DND-41 (cell line): ENCODE data around the gene MIPOL1.

ENCODE experiments used
- ATAC-seq: fragments of 200-7000 bp; cut with Tn5 transposase; 3 replicates; pipeline ENCODE4 v1.9.1; 2021; ENCODE audit warnings: low read depth; ENCODE audit not compliant: insufficient read depth
- DNase-seq: peaks from one replicate; pipeline ENCODE4 v3.0.0-alpha.2; 2020
- H2AFZ ChIP-seq: 2 replicates; pipeline ENCODE4 v1.6.0; 2012; ENCODE audit warnings: low read depth, low read length
- H3K27ac ChIP-seq: 2 replicates; pipeline ENCODE4 v1.5.1; 2012; ENCODE audit warnings: low read length, inconsistent platforms
- H3K27me3 ChIP-seq: fragments of 200-600 bp; sonication (generic); 2 replicates; pipeline ENCODE4 v1.6.0; 2012; ENCODE audit warnings: low read length, mild to moderate bottlenecking, inconsistent platforms; ENCODE audit not compliant: insufficient read depth, poor library complexity
- H3K36me3 ChIP-seq: 2 replicates; pipeline ENCODE4 v1.5.1; 2012; ENCODE audit warnings: low read length, inconsistent platforms; ENCODE audit not compliant: insufficient read depth
- H3K4me1 ChIP-seq: 2 replicates; pipeline ENCODE4 v1.5.1; 2012; ENCODE audit warnings: mild to moderate bottlenecking, low read length; ENCODE audit not compliant: insufficient read depth
- H3K4me2 ChIP-seq: 2 replicates; pipeline ENCODE4 v1.6.0; 2012; ENCODE audit warnings: mild to moderate bottlenecking, moderate library complexity, low read length, inconsistent platforms; ENCODE audit not compliant: insufficient read depth
- H3K4me3 ChIP-seq, 2 experiments: fragments of 200-600 bp in 1 of 2; shearing (Covaris generic) in 1 of 2; 2 replicates each; pipeline ENCODE4 v1.5.1; 2012 to 2016; ENCODE audit warnings: inconsistent platforms in 2 of 2, low read length in 2 of 2, mild to moderate bottlenecking in 2 of 2, low read depth in 1 of 2, moderate library complexity in 1 of 2
- H3K79me2 ChIP-seq: 2 replicates; pipeline ENCODE4 v1.6.0; 2012; ENCODE audit warnings: low read length, inconsistent platforms; ENCODE audit not compliant: insufficient read depth
- H3K9ac ChIP-seq: 2 replicates; pipeline ENCODE4 v1.6.0; 2012; ENCODE audit warnings: low read depth, mild to moderate bottlenecking, inconsistent platforms, low read length, moderate library complexity
- H3K9me3 ChIP-seq: 2 replicates; pipeline ENCODE4 v1.5.1; 2012; ENCODE audit warnings: low read length, moderate library complexity, mild to moderate bottlenecking, inconsistent platforms; ENCODE audit not compliant: insufficient read depth, severe bottlenecking
- H4K20me1 ChIP-seq: 2 replicates; pipeline ENCODE4 v1.6.0; 2012; ENCODE audit warnings: low read length; ENCODE audit not compliant: insufficient read depth
- EZH2 ChIP-seq: IDR thresholded peaks from 3 replicates; pipeline ENCODE4 v1.6.1; 2012; ENCODE audit warnings: borderline replicate concordance, low read depth, mild to moderate bottlenecking, moderate library complexity, low read length, inconsistent platforms; ENCODE audit not compliant: severe bottlenecking
- TF ChIP-seq, protein P1 (sequence below): IDR thresholded peaks from 2 replicates; pipeline ENCODE4 v1.5.1; 2012; ENCODE audit warnings: borderline replicate concordance, low read length, moderate library complexity, mild to moderate bottlenecking; ENCODE audit not compliant: poor library complexity, severe bottlenecking; ENCODE audit errors: extremely low read depth

Gene MIPOL1

DNA sequence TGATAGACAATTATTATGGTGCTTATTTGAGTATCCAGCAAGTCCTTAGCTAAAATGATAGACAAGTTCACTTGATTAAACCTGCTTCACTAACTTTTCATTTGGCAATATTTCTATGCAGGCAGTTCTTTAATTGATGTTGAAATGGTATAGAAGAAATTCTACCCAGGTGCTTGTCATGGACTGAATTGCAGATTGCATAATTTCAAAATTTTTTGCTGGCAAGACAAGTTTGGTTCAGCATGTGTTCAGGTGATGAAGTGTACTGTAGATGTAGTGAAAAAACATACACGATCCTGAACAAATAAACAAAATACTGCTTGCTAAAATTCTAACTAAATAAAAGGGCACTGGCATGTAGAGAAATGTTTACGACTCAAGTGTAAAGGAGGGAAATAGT is 208.4 kb downstream of the MIPOL1 start:
- H3K9me3 ChIP-seq = no peaks in the 10 kb centered on the region
- TF ChIP-seq, protein P1, sequence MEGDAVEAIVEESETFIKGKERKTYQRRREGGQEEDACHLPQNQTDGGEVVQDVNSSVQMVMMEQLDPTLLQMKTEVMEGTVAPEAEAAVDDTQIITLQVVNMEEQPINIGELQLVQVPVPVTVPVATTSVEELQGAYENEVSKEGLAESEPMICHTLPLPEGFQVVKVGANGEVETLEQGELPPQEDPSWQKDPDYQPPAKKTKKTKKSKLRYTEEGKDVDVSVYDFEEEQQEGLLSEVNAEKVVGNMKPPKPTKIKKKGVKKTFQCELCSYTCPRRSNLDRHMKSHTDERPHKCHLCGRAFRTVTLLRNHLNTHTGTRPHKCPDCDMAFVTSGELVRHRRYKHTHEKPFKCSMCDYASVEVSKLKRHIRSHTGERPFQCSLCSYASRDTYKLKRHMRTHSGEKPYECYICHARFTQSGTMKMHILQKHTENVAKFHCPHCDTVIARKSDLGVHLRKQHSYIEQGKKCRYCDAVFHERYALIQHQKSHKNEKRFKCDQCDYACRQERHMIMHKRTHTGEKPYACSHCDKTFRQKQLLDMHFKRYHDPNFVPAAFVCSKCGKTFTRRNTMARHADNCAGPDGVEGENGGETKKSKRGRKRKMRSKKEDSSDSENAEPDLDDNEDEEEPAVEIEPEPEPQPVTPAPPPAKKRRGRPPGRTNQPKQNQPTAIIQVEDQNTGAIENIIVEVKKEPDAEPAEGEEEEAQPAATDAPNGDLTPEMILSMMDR = no peak
- no peak for TF ChIP-seq EZH2

DNA sequence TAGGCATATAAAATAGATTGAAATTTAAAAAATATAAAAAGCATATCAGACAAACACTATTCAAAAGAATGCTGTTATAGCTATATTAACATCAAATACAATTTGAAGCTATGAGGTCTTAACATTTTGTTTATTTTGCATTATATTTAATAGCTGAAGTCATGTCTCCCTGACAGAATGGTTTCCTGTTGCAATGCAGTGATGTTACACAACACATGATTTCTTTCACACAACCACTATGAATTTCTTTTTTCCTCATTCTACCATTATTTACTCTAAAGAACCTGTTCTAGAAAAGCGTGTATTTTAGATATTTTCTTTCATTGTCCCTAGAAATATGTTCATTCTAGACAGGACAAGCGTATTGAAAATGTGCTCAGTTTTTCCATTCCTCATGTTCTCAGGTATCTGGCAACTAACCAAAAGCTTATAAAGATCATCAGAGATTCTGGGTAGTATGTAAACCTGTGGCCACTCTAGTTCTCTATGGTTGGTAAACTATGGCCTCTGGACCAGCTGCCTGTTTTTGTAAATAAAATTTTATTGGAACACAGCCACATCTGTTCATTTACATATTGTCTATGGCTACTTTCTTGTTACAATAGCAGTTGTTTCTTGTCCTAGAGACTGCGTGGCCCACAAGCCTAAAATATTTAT is 213.5 kb downstream of the MIPOL1 start:
- no peak overlapping the region for H2AFZ ChIP-seq
- no peaks in the 10 kb centered on the region for H3K27me3 ChIP-seq
- ATAC-seq (no peak), DNase-seq (no peak)
- no peak overlapping the region for H3K27ac ChIP-seq
- H3K4me3 ChIP-seq = no peak overlapping the region
- H3K36me3 ChIP-seq = no peaks in the 10 kb centered on the region
- no peak for TF ChIP-seq EZH2
- TF ChIP-seq, protein P1 = no peak
- no peak overlapping the region for H3K9ac ChIP-seq
- no peaks in the 10 kb centered on the region for H3K4me1 ChIP-seq
- no peak overlapping the region for H3K4me2 ChIP-seq
- H4K20me1 ChIP-seq = no peaks in the 10 kb centered on the region
- no peaks in the 10 kb centered on the region for H3K79me2 ChIP-seq
- H3K9me3 ChIP-seq = no peaks in the 10 kb centered on the region

More for the DNA sequence above, 208.4 kb downstream of the MIPOL1 start:
- DNase-seq (no peak), ATAC-seq (no peak)
- Histone ChIP-seq H3K4me1 (no peaks in the 10 kb centered on the region), H3K27me3 (no peaks in the 10 kb centered on the region), H3K79me2 (no peaks in the 10 kb centered on the region), H3K27ac (no peak overlapping the region), H3K4me3 (no peak overlapping the region), H3K36me3 (no peaks in the 10 kb centered on the region), H3K4me2 (no peak overlapping the region), H4K20me1 (no peaks in the 10 kb centered on the region), H2AFZ (no peak overlapping the region), H3K9ac (no peak overlapping the region)

DNA sequence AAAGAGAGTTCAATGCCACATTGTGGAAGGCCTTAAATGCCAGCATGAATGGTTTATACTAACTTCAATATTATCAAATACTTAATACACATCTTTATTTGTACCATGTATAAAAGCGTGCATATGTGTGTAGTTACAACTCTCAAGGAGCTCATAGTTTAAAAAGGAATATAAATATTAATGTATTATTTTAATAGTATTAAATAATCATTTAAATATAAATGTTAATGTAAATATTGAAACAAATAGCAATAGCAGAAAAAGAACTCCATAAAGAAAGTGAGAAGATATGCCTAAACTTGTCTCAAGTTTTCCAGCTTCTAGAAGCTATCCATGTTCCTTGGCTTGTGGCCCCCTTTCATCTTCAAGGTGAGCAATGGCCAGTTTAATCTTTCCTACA is 215.3 kb downstream of the MIPOL1 start:
- TF ChIP-seq EZH2 = no peak
- TF ChIP-seq, protein P1 = no peak
- Histone ChIP-seq H3K4me3 (no peak overlapping the region), H3K9me3 (no peaks in the 10 kb centered on the region), H2AFZ (no peak overlapping the region), H3K79me2 (no peaks in the 10 kb centered on the region), H3K36me3 (no peaks in the 10 kb centered on the region), H3K27ac (no peak overlapping the region), H3K9ac (no peak overlapping the region), H4K20me1 (no peaks in the 10 kb centered on the region), H3K4me1 (no peaks in the 10 kb centered on the region), H3K4me2 (no peak overlapping the region), H3K27me3 (no peaks in the 10 kb centered on the region)
- DNase-seq (no peak), ATAC-seq (no peak)

DNA sequence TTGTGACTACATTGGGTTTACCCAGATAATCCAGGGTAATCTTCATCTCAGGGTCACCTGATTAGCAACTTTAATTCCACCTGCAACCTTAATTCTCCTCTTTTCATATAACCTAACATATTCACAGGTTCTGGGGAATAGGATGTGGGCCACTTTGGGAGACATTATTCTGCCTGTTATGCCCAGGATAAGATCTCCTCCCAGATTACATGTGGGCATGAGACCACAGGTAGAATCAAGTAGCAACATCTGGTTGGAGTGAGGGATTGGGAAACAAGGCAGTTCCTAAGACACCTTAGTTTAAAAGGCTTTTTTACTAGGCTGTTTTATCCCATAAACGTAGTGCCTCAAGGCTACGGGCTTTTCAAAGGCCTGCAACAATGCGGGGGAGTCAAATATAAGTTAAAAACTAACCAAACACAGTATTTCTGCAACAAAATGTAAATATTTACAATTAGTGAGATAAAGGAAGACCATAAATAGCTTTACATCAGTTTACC is 215.8 kb downstream of the MIPOL1 start:
- TF ChIP-seq EZH2 = no peak
- no peak overlapping the region for H3K4me2 ChIP-seq
- H3K9ac ChIP-seq = no peak overlapping the region
- no peaks in the 10 kb centered on the region for H3K36me3 ChIP-seq
- H3K4me3 ChIP-seq = no peak overlapping the region
- H3K9me3 ChIP-seq = no peaks in the 10 kb centered on the region
- no peaks in the 10 kb centered on the region for H4K20me1 ChIP-seq
- ATAC-seq (no peak), DNase-seq (no peak)
- no peak overlapping the region for H3K27ac ChIP-seq
- no peaks in the 10 kb centered on the region for H3K4me1 ChIP-seq
- H3K79me2 ChIP-seq = no peaks in the 10 kb centered on the region
- H3K27me3 ChIP-seq = no peaks in the 10 kb centered on the region
- H2AFZ ChIP-seq = no peak overlapping the region
